H9 (cell line): ENCODE data around the gene KIAA1958. TPM values are rescaled to one million over a fixed set of nuclear protein-coding genes. Genes with fewer than 3 reads are reported as not detected.

ENCODE experiments used
- DNase-seq: peaks from one replicate; pipeline ENCODE4 v3.0.0-alpha.2; 2017
- H2AFZ ChIP-seq: one replicate; pipeline ENCODE4 v1.6.1; 2013; ENCODE audit warnings: mild to moderate bottlenecking, low read length, control low read depth, moderate library complexity
- H2AK5ac ChIP-seq: 2 replicates; pipeline ENCODE4 v1.6.1; 2013; ENCODE audit warnings: low read length, control low read depth, mixed read lengths; ENCODE audit not compliant: insufficient read length
- H2BK120ac ChIP-seq: one replicate; pipeline ENCODE4 v1.6.1; 2013; ENCODE audit warnings: low read depth, mild to moderate bottlenecking, low read length, control low read depth, inconsistent platforms; ENCODE audit not compliant: poor library complexity, severe bottlenecking
- H2BK12ac ChIP-seq: 2 replicates; pipeline ENCODE4 v1.6.1; 2013; ENCODE audit warnings: low read length, control low read depth, mixed read lengths, low read depth; ENCODE audit not compliant: insufficient read length
- H2BK15ac ChIP-seq: 2 replicates; pipeline ENCODE4 v1.6.1; 2013; ENCODE audit warnings: low read depth, low read length, control low read depth
- H2BK20ac ChIP-seq: one replicate; pipeline ENCODE4 v1.6.1; 2013; ENCODE audit warnings: low read depth, mild to moderate bottlenecking, low read length, control low read depth, inconsistent platforms; ENCODE audit not compliant: poor library complexity, severe bottlenecking
- H2BK5ac ChIP-seq: 2 replicates; pipeline ENCODE4 v1.6.1; 2013; ENCODE audit warnings: low read length, control low read depth, mixed read lengths; ENCODE audit not compliant: insufficient read length
- H3K14ac ChIP-seq: 2 replicates; pipeline ENCODE4 v1.6.1; 2013; ENCODE audit warnings: low read length, control low read depth; ENCODE audit not compliant: insufficient read depth
- H3K18ac ChIP-seq: 2 replicates; pipeline ENCODE4 v1.6.1; 2013; ENCODE audit warnings: low read depth, mild to moderate bottlenecking, mixed read lengths, low read length, control low read depth; ENCODE audit not compliant: insufficient read length
- H3K23ac ChIP-seq: 2 replicates; pipeline ENCODE4 v1.6.1; 2013; ENCODE audit warnings: low read length, control low read depth, mixed read lengths, low read depth; ENCODE audit not compliant: insufficient read length
- H3K23me2 ChIP-seq: 2 replicates; pipeline ENCODE4 v1.6.1; 2013; ENCODE audit warnings: low read depth, mild to moderate bottlenecking, mixed read lengths, low read length, control low read depth; ENCODE audit not compliant: insufficient read length, poor library complexity, severe bottlenecking
- H3K27ac ChIP-seq: 2 replicates; pipeline ENCODE4 v1.5.1; 2013; ENCODE audit warnings: low read length, control low read depth, mixed read lengths, low read depth; ENCODE audit not compliant: insufficient read length
- H3K27me3 ChIP-seq: 2 replicates; pipeline ENCODE4 v1.6.1; 2013; ENCODE audit warnings: low read length, control low read depth, inconsistent platforms; ENCODE audit not compliant: insufficient read depth
- H3K4ac ChIP-seq: 2 replicates; pipeline ENCODE4 v1.6.1; 2013; ENCODE audit warnings: low read depth, mild to moderate bottlenecking, control low read depth, inconsistent platforms, low read length, moderate library complexity
- H3K4me1 ChIP-seq: 2 replicates; pipeline ENCODE4 v1.6.1; 2013; ENCODE audit warnings: low read length, control low read depth, inconsistent platforms; ENCODE audit not compliant: insufficient read depth
- H3K4me2 ChIP-seq: 2 replicates; pipeline ENCODE4 v1.6.1; 2013; ENCODE audit warnings: low read length, control low read depth, mixed read lengths; ENCODE audit not compliant: insufficient read length, insufficient read depth
- H3K56ac ChIP-seq: 2 replicates; pipeline ENCODE4 v1.6.1; 2013; ENCODE audit warnings: low read depth, mild to moderate bottlenecking, mixed read lengths, low read length, control low read depth; ENCODE audit not compliant: insufficient read length
- H3K79me1 ChIP-seq: 2 replicates; pipeline ENCODE4 v1.6.1; 2013; ENCODE audit warnings: low read depth, mild to moderate bottlenecking, moderate library complexity, low read length, control low read depth, inconsistent platforms; ENCODE audit not compliant: insufficient read depth, poor library complexity, severe bottlenecking
- H3K79me2 ChIP-seq: 2 replicates; pipeline ENCODE4 v1.6.1; 2013; ENCODE audit warnings: low read length, control low read depth, inconsistent platforms; ENCODE audit not compliant: insufficient read depth
- H3K9ac ChIP-seq: 2 replicates; pipeline ENCODE4 v1.6.1; 2013; ENCODE audit warnings: low read length, control low read depth, mixed read lengths; ENCODE audit not compliant: insufficient read length; ENCODE audit errors: extremely low read depth
- H3K9me3 ChIP-seq: one replicate; pipeline ENCODE4 v1.6.1; 2013; ENCODE audit warnings: low read depth, low read length, inconsistent platforms; ENCODE audit not compliant: control insufficient read depth
- H3T11ph ChIP-seq: one replicate; pipeline ENCODE4 v1.6.1; 2013; ENCODE audit warnings: mild to moderate bottlenecking, low read length, control low read depth, inconsistent platforms
- H4K20me1 ChIP-seq: one replicate; pipeline ENCODE4 v1.6.1; 2013; ENCODE audit not compliant: control insufficient read depth, insufficient read length, insufficient read depth
- H4K5ac ChIP-seq: 2 replicates; pipeline ENCODE4 v1.6.1; 2013; ENCODE audit warnings: low read depth, mild to moderate bottlenecking, mixed read lengths, low read length, control low read depth; ENCODE audit not compliant: insufficient read length
- H4K8ac ChIP-seq: replicated peaks from 2 replicates; pipeline ENCODE4 v1.6.1; 2013; ENCODE audit warnings: low read length, control low read depth, mixed read lengths, low read depth; ENCODE audit not compliant: insufficient read length
- H4K91ac ChIP-seq: 2 replicates; pipeline ENCODE4 v1.6.1; 2013; ENCODE audit warnings: low read depth, mild to moderate bottlenecking, moderate library complexity, mixed read lengths, low read length, control low read depth; ENCODE audit not compliant: insufficient read length
- H3K27ac Mint-ChIP-seq, 3 experiments: 2 replicates in 2 of 3; 3 replicates in 1 of 3; pipeline ENCODE4 v1.8.0; 2020 to 2021; ENCODE audit warnings: mixed read lengths in 3 of 3, mild to moderate bottlenecking in 1 of 3, moderate library complexity in 1 of 3
- H3K27me3 Mint-ChIP-seq: 2 replicates; pipeline ENCODE4 v1.8.0; 2021; ENCODE audit warnings: low read depth, mild to moderate bottlenecking, moderate library complexity, mixed read lengths
- H3K36me3 Mint-ChIP-seq, 3 experiments: 2 replicates in 2 of 3; 3 replicates in 1 of 3; pipeline ENCODE4 v1.8.0; 2020 to 2021; ENCODE audit warnings: low read depth in 3 of 3, mixed read lengths in 3 of 3; ENCODE audit not compliant: insufficient read depth in 1 of 3
- H3K4me1 Mint-ChIP-seq, 2 experiments: 2 replicates each; pipeline ENCODE4 v1.8.0; 2020; ENCODE audit warnings: mixed read lengths in 2 of 2
- H3K4me3 Mint-ChIP-seq, 2 experiments: 2 replicates in 1 of 2; 3 replicates in 1 of 2; pipeline ENCODE4 v1.8.0; 2020 to 2021; ENCODE audit warnings: mild to moderate bottlenecking in 2 of 2, mixed read lengths in 2 of 2, moderate library complexity in 1 of 2
- H3K9me3 Mint-ChIP-seq, 2 experiments: 2 replicates in 1 of 2; 3 replicates in 1 of 2; pipeline ENCODE4 v1.8.0; 2020; ENCODE audit warnings: mild to moderate bottlenecking in 2 of 2, mixed read lengths in 2 of 2, moderate library complexity in 1 of 2
- CTCF ChIP-seq: fragments of 200-600 bp; sonication (generic); conservative IDR thresholded peaks from 3 replicates; pipeline ENCODE4 v1.8.0; 2021; ENCODE audit warnings: antibody characterized with exemption, mild to moderate bottlenecking
- WGBS: extraction: QIAGEN DNeasy Blood & Tissue Kit; methylation state at CpG from one replicate; pipeline ENCODE4 v1.1.7; 2013; ENCODE audit warnings: missing lambda C conversion rate, low lambda C conversion rate, mixed read lengths; ENCODE audit not compliant: insufficient read length; ENCODE audit errors: extremely low coverage; 5-methylcytosine and 5-hydroxymethylcytosine counted together
- total RNA-seq: library from RNA; stranded (reverse); gene quantifications from 2 replicates; pipeline ENCODE4 v1.2.1, GENCODE V29; 2021

Gene KIAA1958
- total RNA-seq, 1 experiment from 2014 or later, result 34.0 TPM

GRCh38 chr9:112475318-112475717, 11.3 kb upstream of the KIAA1958 start:
- H3K79me2 ChIP-seq, result no peaks in the 10 kb centered on the region

More at GRCh38 chr9:112475318-112475717, 11.3 kb upstream of the KIAA1958 start:
- Mint-ChIP-seq H3K36me3 (peaks cover 27 to 39% (median 36%) of the 10 kb centered on the region in 3 experiments), H3K27ac (no peak overlapping the region), H3K27me3 (no peaks in the 10 kb centered on the region), H3K4me1 (peaks cover 15 to 18% of the 10 kb centered on the region in 2 experiments), H3K9me3 (peaks cover 13 to 15% of the 10 kb centered on the region in 2 experiments; a peak in 4 of 5 replicates), H3K4me3 (no peak overlapping the region)
- no peak overlapping the region for H3K27ac ChIP-seq
- no peak overlapping the region for H2BK15ac ChIP-seq
- H3K4me1 ChIP-seq, result no peaks in the 10 kb centered on the region
- no peaks in the 10 kb centered on the region for H3K23me2 ChIP-seq
- TF ChIP-seq CTCF, result no peak
- H2AK5ac ChIP-seq, result no peak overlapping the region
- no peak overlapping the region for H3K18ac ChIP-seq
- no peaks in the 10 kb centered on the region for H4K20me1 ChIP-seq
- H4K91ac ChIP-seq, result no peak overlapping the region
- no peak overlapping the region for H2BK20ac ChIP-seq
- H2AFZ ChIP-seq, result no peak overlapping the region
- H3K27me3 ChIP-seq, result no peaks in the 10 kb centered on the region
- H4K5ac ChIP-seq, result no peak overlapping the region
- no peak overlapping the region for H2BK120ac ChIP-seq
- no peaks in the 10 kb centered on the region for H3K79me1 ChIP-seq
- H3T11ph ChIP-seq, result no peak overlapping the region
- DNase-seq, result no peak
- no peak overlapping the region for H3K9ac ChIP-seq
- no peak overlapping the region for H3K23ac ChIP-seq
- H2BK5ac ChIP-seq, result no peak overlapping the region
- no peak overlapping the region for H3K56ac ChIP-seq
- H3K4me2 ChIP-seq, result no peak overlapping the region
- H2BK12ac ChIP-seq, result no peak overlapping the region
- H3K14ac ChIP-seq, result no peak overlapping the region
- H3K4ac ChIP-seq, result no peak overlapping the region
- H3K9me3 ChIP-seq, result no peaks in the 10 kb centered on the region
- no CpG with 5 or more reads among the region's 1 CpG for WGBS
- H4K8ac ChIP-seq, result no peak overlapping the region
